Glutamatergic neuron (in vitro differentiated cells): Measurements from ENCODE around the gene HTRA1. TPM values are rescaled to one million over a fixed set of nuclear protein-coding genes. Genes with fewer than 3 reads are reported as not detected.

Source experiments
- DNase-seq: peaks from one replicate; pipeline ENCODE4 v3.0.0; 2022
- H3K27ac Mint-ChIP-seq: one replicate; pipeline ENCODE4 v1.8.0; 2020; ENCODE audit warnings: mild to moderate bottlenecking, mixed read lengths, inconsistent platforms; ENCODE audit not compliant: unreplicated experiment
- H3K27me3 Mint-ChIP-seq: one replicate; pipeline ENCODE4 v1.8.0; 2020; ENCODE audit warnings: mild to moderate bottlenecking, moderate library complexity, mixed read lengths, inconsistent platforms; ENCODE audit not compliant: unreplicated experiment
- H3K36me3 Mint-ChIP-seq: one replicate; pipeline ENCODE4 v1.8.0; 2020; ENCODE audit warnings: mild to moderate bottlenecking, mixed read lengths, inconsistent platforms; ENCODE audit not compliant: unreplicated experiment
- H3K4me1 Mint-ChIP-seq: one replicate; pipeline ENCODE4 v1.8.0; 2020; ENCODE audit warnings: mild to moderate bottlenecking, low read depth, mixed read lengths, inconsistent platforms; ENCODE audit not compliant: unreplicated experiment
- H3K4me3 Mint-ChIP-seq: one replicate; pipeline ENCODE4 v1.8.0; 2020; ENCODE audit warnings: mild to moderate bottlenecking, mixed read lengths, inconsistent platforms; ENCODE audit not compliant: unreplicated experiment
- H3K9me3 Mint-ChIP-seq: one replicate; pipeline ENCODE4 v1.8.0; 2020; ENCODE audit warnings: mild to moderate bottlenecking, moderate library complexity, mixed read lengths, inconsistent platforms; ENCODE audit not compliant: unreplicated experiment
- CTCF ChIP-seq: fragments of 200-600 bp; sonication (generic); IDR thresholded peaks from one replicate; pipeline ENCODE4 v1.5.0; 2021; ENCODE audit not compliant: partially characterized antibody, unreplicated experiment
- total RNA-seq: library from RNA; stranded (reverse); fragmentation: NEBNext Ultra II Directional; extraction: Animal tissue kit (Norgen Biotek cat#: 25700); gene quantifications from one replicate; pipeline ENCODE4 v1.2.1, GENCODE V29; 2021; ENCODE audit not compliant: unreplicated experiment

HTRA1 gene
- total RNA-seq, 1 donor from 2014 or later, result 1.4 TPM

GRCh38 chr10:122503012-122503411 lies 41.7 kb downstream of the HTRA1 start:
- no peak for TF ChIP-seq CTCF
- H3K27ac Mint-ChIP-seq, result no peak overlapping the region
- H3K36me3 Mint-ChIP-seq, result no peaks in the 10 kb centered on the region
- H3K9me3 Mint-ChIP-seq, result peaks cover 3% of the 10 kb centered on the region
- DNase-seq, result no peak
- peaks cover 4% of the 10 kb centered on the region for H3K4me1 Mint-ChIP-seq
- peaks cover 5% of the 10 kb centered on the region for H3K27me3 Mint-ChIP-seq
- no peak overlapping the region for H3K4me3 Mint-ChIP-seq

GRCh38 chr10:122503886-122504609 lies 42.7 kb downstream of the HTRA1 start:
- H3K4me3 Mint-ChIP-seq, result no peak overlapping the region
- peaks cover 8% of the 10 kb centered on the region for H3K4me1 Mint-ChIP-seq
- peaks cover 5% of the 10 kb centered on the region for H3K27me3 Mint-ChIP-seq
- no peak for DNase-seq
- TF ChIP-seq CTCF, result no peak
- no peak overlapping the region for H3K27ac Mint-ChIP-seq
- peaks cover 4% of the 10 kb centered on the region for H3K9me3 Mint-ChIP-seq
- no peaks in the 10 kb centered on the region for H3K36me3 Mint-ChIP-seq

GRCh38 chr10:122504610-122504950 lies 43.2 kb downstream of the HTRA1 start:
- Mint-ChIP-seq H3K27me3 (peaks cover 8% of the 10 kb centered on the region), H3K36me3 (no peaks in the 10 kb centered on the region), H3K9me3 (peaks cover 4% of the 10 kb centered on the region), H3K27ac (no peak overlapping the region), H3K4me3 (no peak overlapping the region), H3K4me1 (peaks cover 13% of the 10 kb centered on the region)
- TF ChIP-seq CTCF, result no peak
- no peak for DNase-seq

- Mint-ChIP-seq H3K36me3 (no peaks in the 10 kb centered on the region), H3K4me1 (peaks cover 14% of the 10 kb centered on the region), H3K27me3 (peaks cover 8% of the 10 kb centered on the region), H3K27ac (no peak overlapping the region), H3K9me3 (peaks cover 4% of the 10 kb centered on the region), H3K4me3 (no peak overlapping the region)
- no peak for TF ChIP-seq CTCF
- no peak for DNase-seq
These were observed 43.7 kb downstream of the HTRA1 start for GRCh38 chr10:122505011-122505410.

- DNase-seq, result no peak
- peaks cover 17% of the 10 kb centered on the region for H3K4me1 Mint-ChIP-seq
- no peaks in the 10 kb centered on the region for H3K36me3 Mint-ChIP-seq
- H3K9me3 Mint-ChIP-seq, result peaks cover 4% of the 10 kb centered on the region
- no peak overlapping the region for H3K27ac Mint-ChIP-seq
- H3K27me3 Mint-ChIP-seq, result peaks cover 8% of the 10 kb centered on the region
- no peak for TF ChIP-seq CTCF
- no peak overlapping the region for H3K4me3 Mint-ChIP-seq
These were observed 44.7 kb downstream of the HTRA1 start for GRCh38 chr10:122505885-122506645.
